Thymus (tissue), 11 donors: Measurements from ENCODE around the gene SPHKAP. TPM values are rescaled to one million over a fixed set of nuclear protein-coding genes. Genes with fewer than 3 reads are reported as not detected.

Source experiments
- DNase-seq, 9 donors: peaks; one replicate each; pipeline ENCODE4 v3.0.0-alpha.2; 2013; ENCODE audit warnings: low spot score in 9 of 9, low read depth in 6 of 9, missing footprints in 1 of 9
- H3K27ac ChIP-seq, 2 donors: one replicate each; pipeline ENCODE4 v1.5.1; 2013; ENCODE audit warnings: control low read depth in 1 of 2, low read depth in 1 of 2, low read length in 1 of 2, mild to moderate bottlenecking in 1 of 2, moderate library complexity in 1 of 2
- H3K27me3 ChIP-seq, 2 donors: one replicate each; pipeline ENCODE4 v1.5.1; 2013; ENCODE audit warnings: low read length in 1 of 2; ENCODE audit not compliant: control insufficient read depth in 2 of 2, insufficient read depth in 1 of 2
- H3K36me3 ChIP-seq, 2 donors: one replicate each; pipeline ENCODE4 v1.5.1; 2013; ENCODE audit warnings: low read length in 1 of 2, mild to moderate bottlenecking in 1 of 2, moderate library complexity in 1 of 2; ENCODE audit not compliant: control insufficient read depth in 2 of 2, insufficient read depth in 2 of 2
- H3K4me1 ChIP-seq, 2 donors: one replicate each; pipeline ENCODE4 v1.5.1; 2013; ENCODE audit warnings: low read length in 2 of 2; ENCODE audit not compliant: control insufficient read depth in 2 of 2, insufficient read depth in 2 of 2
- H3K4me3 ChIP-seq, 2 donors: one replicate each; pipeline ENCODE4 v1.5.1; 2013; ENCODE audit warnings: low read length in 2 of 2, control low read depth in 1 of 2, mild to moderate bottlenecking in 1 of 2
- H3K9me3 ChIP-seq, 2 donors: one replicate each; pipeline ENCODE4 v1.5.1; 2013; ENCODE audit warnings: low read length in 1 of 2, mild to moderate bottlenecking in 1 of 2; ENCODE audit not compliant: control insufficient read depth in 2 of 2, insufficient read depth in 1 of 2
- WGBS: extraction: QIAGEN DNeasy Blood & Tissue Kit; methylation state at CpG from one replicate; pipeline ENCODE4 v1.1.7; 2013; 5-methylcytosine and 5-hydroxymethylcytosine counted together
- polyA plus RNA-seq: library from polyadenylated mRNA; stranded (reverse); fragments of 200-250 nt; gene quantifications from one replicate; pipeline ENCODE4 v1.2.3, GENCODE V29; 2013
- total RNA-seq: library from RNA; stranded (reverse); fragments of 120-200 nt; gene quantifications from one replicate; pipeline ENCODE4 v1.2.4, GENCODE V29; 2013
- donor health status: healthy.

The SPHKAP gene
- total and polyA plus RNA-seq, 2 donors: 0.55 to 1.4 TPM

DNA sequence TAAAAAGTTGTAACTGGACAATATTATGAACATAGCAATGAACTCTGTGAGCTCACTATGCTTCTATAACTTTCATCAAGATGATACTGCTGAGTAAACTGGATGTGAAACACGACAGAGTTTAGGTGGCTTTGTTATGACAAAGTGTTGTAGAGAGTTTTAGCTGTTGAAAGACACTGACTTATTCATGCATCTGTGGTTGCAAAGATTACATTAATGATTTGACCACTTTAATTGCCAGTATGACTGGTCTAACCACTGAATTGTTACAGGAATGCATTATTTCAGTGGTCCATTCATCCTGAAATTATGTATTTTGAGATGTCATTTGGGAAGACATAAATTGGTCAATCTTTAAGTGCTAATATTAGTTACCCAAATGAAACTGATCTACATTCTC is 117.9 kb downstream of the SPHKAP start:
- WGBS: 76% methylated on average over 1 of the region's 1 CpG
- no peaks in the 10 kb centered on the region for H3K9me3 ChIP-seq
- no peak for DNase-seq
- no peaks in the 10 kb centered on the region for H3K27me3 ChIP-seq
- no peaks in the 10 kb centered on the region for H3K4me1 ChIP-seq
- no peak overlapping the region for H3K4me3 ChIP-seq
- H3K36me3 ChIP-seq: no peaks in the 10 kb centered on the region
- no peak overlapping the region for H3K27ac ChIP-seq

DNA sequence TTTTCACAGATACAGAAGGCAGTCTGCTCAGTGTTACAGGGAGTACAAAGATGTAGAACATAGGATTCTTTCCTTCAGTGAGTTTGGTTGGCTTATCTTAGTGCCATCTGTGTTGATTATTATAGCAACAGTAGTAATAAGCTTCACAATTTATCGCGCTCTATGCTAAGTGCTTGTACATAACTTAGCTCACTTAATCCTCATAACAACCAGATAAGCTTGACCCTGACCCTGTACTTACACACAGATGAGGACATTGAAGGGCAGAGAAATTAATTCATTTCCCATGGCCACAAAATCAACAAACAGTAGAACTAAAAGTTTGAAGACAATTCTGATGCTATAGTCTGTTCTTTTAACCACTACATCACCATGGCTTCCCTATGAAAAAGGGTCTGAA is 121.8 kb downstream of the SPHKAP start:
- Histone ChIP-seq H3K27me3 (no peaks in the 10 kb centered on the region), H3K9me3 (no peaks in the 10 kb centered on the region), H3K4me1 (no peaks in the 10 kb centered on the region), H3K27ac (no peak overlapping the region), H3K4me3 (no peak overlapping the region), H3K36me3 (no peaks in the 10 kb centered on the region)
- WGBS: 99% methylated on average over 2 of the region's 2 CpGs
- no peak for DNase-seq

DNA sequence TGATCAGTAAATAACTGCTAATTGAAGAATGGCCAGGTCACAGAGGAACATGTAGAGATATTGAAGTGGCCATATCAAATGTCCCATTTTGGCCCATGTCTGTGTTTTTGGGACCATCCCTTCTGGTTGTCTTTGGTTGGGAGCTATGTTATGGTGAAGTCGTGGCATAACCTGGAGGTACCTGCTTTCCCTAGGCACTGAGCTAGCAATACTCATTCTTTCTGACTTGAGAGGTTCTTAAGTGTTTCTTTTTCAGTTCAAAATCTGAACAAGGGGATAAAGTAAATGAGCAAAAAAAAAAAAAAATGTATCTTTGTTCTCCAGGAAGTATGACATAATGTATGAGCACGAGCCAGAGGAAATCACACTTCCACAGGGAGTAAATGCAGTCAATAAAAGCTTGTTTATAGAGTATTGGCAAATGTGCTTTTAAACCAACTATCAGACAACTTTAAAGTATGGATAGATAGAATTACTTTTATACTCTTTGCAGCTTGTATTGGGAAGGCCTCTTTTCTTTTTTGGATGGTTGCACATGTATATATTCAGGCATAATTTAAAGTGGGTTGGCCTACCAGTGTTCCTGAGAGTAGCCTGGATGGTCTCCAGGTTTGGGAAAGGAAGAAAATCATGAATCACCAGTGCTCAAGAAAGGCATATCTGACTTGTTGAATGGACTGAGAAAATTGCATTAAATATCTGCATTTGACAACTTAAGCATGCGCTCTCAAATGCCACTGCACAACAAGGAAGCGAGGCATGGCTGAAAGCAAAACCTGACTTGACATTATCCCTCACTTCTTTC is 125.0 kb downstream of the SPHKAP start:
- H3K4me3 ChIP-seq: no peak overlapping the region
- WGBS: 65% methylated on average over 4 of the region's 4 CpGs
- no peaks in the 10 kb centered on the region for H3K36me3 ChIP-seq
- no peaks in the 10 kb centered on the region for H3K4me1 ChIP-seq
- H3K27me3 ChIP-seq: no peaks in the 10 kb centered on the region
- no peaks in the 10 kb centered on the region for H3K9me3 ChIP-seq
- DNase-seq: no peak
- no peak overlapping the region for H3K27ac ChIP-seq

DNA sequence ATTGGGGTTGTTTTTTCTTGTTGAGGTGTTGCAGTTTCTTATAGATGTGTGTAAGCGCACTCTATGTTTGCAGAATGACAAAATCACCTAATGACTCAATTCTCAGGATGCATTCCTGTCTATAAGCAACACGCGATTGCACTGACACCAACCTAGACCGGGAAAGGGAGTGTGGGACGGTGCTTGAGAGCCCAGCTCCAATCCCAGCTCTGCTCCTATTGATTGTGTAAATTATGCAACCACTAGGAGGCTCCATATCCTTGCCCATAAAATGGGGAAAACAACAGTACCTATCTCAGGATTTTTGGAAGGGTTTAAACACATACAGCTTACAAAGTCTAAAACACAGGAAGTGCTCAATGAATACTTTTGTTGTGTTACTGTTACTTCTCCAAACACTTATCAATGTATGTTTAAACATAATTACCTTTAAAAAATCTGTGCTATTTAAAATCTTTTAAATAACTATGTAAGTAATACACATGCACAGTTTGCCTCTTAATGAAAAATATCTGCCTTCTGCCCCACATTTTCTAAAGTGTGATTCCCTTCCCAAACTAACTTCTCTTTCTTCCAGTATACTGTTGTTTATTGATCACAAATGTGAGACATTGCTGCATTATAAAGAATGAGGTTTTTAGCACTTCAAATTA is 132.5 kb downstream of the SPHKAP start:
- no peaks in the 10 kb centered on the region for H3K9me3 ChIP-seq
- no peaks in the 10 kb centered on the region for H3K27me3 ChIP-seq
- no peaks in the 10 kb centered on the region for H3K36me3 ChIP-seq
- no peak for DNase-seq
- H3K4me1 ChIP-seq: no peaks in the 10 kb centered on the region
- WGBS: 32% methylated on average over 5 of the region's 5 CpGs
- no peak overlapping the region for H3K27ac ChIP-seq
- no peak overlapping the region for H3K4me3 ChIP-seq

DNA sequence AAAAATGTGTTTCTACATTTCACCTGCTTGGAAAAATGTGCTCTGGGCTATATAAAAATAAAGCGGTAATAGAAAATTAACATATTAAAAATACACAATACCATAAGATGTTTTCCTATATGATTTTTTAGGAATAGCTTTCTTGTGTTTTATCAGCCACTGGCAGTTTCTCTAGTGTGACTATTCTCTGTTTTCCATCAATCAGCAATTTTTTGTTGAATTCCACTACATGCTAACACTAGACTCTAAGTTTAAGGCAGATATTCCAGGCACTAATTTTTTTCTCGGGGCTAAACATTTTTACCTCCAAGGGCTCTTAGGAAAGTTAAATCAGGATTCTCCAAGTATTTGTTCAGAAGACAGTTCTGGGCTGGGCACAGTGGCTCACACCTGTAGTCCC is 140.5 kb downstream of the SPHKAP start:
- 98% methylated on average over 2 of the region's 2 CpGs for WGBS

DNA sequence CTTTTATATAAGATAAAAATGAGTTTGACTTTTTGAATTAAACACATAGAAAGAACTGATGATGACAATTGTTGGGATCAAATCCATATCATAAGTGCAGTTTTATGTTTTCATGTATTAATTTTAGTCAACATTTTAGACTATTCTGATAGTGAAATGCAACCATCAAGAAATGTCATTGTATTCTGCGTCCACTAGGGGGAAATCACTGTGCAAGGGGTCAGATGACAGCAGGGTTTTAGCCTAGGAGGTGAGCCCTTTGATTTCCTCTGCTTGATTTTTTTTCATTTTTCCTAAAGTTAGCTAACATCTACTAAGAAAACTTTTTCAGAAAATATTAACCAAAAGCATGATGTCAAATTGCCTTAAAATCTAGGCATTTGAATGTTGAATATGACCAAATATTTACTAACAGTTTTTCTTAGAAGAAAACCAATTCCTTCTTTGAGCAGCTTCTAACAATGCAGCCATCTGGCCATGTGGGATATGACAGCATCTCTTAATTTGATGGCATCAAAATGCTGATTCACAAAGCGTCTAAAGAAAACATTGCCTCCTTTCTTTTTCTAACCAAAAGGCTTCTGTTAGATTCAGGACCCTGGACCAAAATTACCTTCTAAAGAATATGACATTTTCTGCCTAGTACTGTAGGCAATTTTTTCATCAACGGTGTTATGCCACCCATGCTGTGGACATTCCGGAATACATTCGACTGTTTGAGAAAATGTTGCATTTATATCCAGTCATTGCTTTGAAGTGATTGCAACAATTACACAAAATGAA is 141.5 kb downstream of the SPHKAP start:
- Histone ChIP-seq H3K4me1 (no peaks in the 10 kb centered on the region), H3K36me3 (no peaks in the 10 kb centered on the region), H3K4me3 (no peak overlapping the region), H3K27me3 (no peaks in the 10 kb centered on the region), H3K9me3 (no peaks in the 10 kb centered on the region), H3K27ac (no peak overlapping the region)
- WGBS: 73% methylated on average over 5 of the region's 5 CpGs
- no peak for DNase-seq

More for the DNA sequence above, 140.5 kb downstream of the SPHKAP start:
- Histone ChIP-seq H3K4me1 (no peaks in the 10 kb centered on the region), H3K4me3 (no peak overlapping the region), H3K27ac (no peak overlapping the region), H3K36me3 (no peaks in the 10 kb centered on the region), H3K9me3 (no peaks in the 10 kb centered on the region), H3K27me3 (no peaks in the 10 kb centered on the region)
- no peak for DNase-seq

DNA sequence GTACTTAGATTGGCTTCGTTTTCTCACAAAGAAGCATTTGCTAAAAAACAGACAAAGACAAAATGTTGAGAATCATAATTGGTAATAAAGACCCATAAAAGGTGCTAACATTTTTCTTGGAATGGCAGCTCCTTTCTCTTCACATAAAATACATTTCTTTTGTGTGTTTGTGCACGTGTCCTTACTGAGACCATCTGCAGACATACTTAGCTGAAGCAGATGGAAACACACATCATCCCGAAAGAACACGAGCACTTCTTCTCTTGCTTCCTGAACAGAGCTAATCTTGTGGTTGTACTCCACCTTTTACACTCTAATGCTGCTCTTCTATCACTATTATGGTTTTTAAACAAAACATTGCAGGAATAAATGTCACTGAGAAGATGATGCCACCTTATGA is 142.5 kb downstream of the SPHKAP start:
- Histone ChIP-seq H3K36me3 (no peaks in the 10 kb centered on the region), H3K9me3 (no peaks in the 10 kb centered on the region), H3K27me3 (no peaks in the 10 kb centered on the region), H3K4me1 (no peaks in the 10 kb centered on the region), H3K27ac (no peak overlapping the region), H3K4me3 (no peak overlapping the region)
- 61% methylated on average over 4 of the region's 4 CpGs for WGBS
- DNase-seq: no peak

DNA sequence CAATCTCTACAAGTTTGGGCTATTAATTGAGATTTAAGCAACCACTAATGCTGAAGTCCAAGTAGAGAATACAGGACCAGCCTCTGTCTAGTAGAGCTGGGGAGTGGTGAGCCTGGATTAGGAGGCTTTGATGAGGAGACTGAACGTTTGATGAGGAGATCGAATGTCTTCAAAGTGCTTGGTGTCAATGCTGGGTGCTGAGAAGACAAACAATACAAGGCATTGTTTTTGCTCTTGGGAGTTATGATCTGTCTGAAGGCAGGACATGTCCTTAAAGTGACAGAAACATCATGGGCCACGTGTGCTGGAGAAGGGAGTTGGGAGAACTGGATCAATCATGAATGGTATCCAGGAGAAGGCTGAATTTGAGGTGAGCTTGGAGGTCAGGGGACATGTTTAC is 143.6 kb downstream of the SPHKAP start:
- H3K4me3 ChIP-seq: no peak overlapping the region
- H3K27ac ChIP-seq: no peak overlapping the region
- WGBS: 69% methylated on average over 3 of the region's 3 CpGs
- no peaks in the 10 kb centered on the region for H3K36me3 ChIP-seq
- no peak for DNase-seq
- H3K9me3 ChIP-seq: no peaks in the 10 kb centered on the region
- H3K27me3 ChIP-seq: no peaks in the 10 kb centered on the region
- H3K4me1 ChIP-seq: no peaks in the 10 kb centered on the region

DNA sequence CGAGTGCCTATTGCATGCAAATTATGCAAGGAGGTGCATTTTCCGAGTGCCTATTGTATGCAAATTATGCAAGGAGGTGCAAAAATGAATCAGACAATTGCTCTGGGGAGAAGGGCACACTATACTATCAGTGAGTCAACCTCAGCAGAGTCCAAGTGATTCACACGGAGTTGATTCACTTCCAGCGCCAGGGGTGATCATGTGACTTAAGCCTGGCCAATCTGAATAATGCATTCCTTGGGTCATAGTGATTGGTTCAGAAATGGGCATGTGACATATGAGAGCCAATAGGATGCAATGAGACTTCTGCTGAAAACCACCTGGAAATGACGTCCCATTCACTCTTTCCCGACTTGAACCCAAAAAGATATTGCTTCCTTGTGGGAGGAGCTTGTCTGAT is 157.9 kb downstream of the SPHKAP start:
- no peak overlapping the region for H3K27ac ChIP-seq
- WGBS: 94% methylated on average over 6 of the region's 6 CpGs
- DNase-seq: no peak

More for the DNA sequence above, 157.9 kb downstream of the SPHKAP start:
- Histone ChIP-seq H3K4me3 (no peak overlapping the region), H3K4me1 (no peaks in the 10 kb centered on the region), H3K9me3 (peaks cover 0 to 10% of the 10 kb centered on the region in 2 donors), H3K36me3 (no peaks in the 10 kb centered on the region), H3K27me3 (no peaks in the 10 kb centered on the region)
